ENCODE results near the gene FGA.

Gene FGA

DNA sequence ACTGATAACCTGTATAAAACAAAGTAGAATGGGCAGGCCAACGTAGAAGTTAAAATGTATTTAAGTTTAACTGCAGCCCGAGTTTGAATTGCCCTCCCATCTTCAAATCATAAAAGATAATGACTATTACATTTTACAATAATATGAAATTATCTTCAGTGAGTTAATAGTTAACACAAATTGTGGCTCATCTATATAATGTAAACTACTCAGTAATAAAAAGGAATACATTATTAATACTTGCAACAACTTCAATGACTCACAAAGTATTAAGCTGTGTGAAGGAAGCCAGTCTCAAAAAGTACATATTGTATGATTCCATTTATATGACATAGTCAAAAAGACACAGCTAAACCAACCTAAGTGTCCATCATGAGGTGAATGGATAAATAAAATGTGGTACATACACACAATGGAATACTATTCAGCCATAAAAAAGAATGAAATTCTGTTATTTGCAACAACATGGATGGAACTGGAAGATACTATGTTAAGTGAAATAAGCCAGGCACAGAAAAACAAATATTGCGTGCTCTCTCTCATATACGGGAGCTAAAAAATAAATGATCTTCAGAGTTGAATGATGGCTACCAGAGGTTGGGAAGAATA is 48.2 kb downstream of the FGA start:
- DNase-seq, result no peak
